Thyroid gland (tissue), 4 donors: ENCODE data around the gene FIP1L1.

Experiments used
- POLR2A ChIP-seq, 2 donors: fragments of 450-650 bp; IDR thresholded peaks; one replicate each; pipeline ENCODE4 v1.6.1; 2017; ENCODE audit warnings: antibody characterized with exemption in 2 of 2, mild to moderate bottlenecking in 2 of 2, moderate library complexity in 1 of 2
- TF ChIP-seq, protein P1 (sequence below), 6 experiments: fragments of 200-600 bp in 3 of 6; fragments of 450-650 bp in 3 of 6; sonication (generic) in 3 of 6; IDR thresholded peaks; one replicate each; pipeline ENCODE4 v1.5.1; 2016 to 2019; ENCODE audit warnings: antibody characterized with exemption in 6 of 6, mild to moderate bottlenecking in 2 of 6, inconsistent platforms in 1 of 6, moderate library complexity in 1 of 6

DNA sequence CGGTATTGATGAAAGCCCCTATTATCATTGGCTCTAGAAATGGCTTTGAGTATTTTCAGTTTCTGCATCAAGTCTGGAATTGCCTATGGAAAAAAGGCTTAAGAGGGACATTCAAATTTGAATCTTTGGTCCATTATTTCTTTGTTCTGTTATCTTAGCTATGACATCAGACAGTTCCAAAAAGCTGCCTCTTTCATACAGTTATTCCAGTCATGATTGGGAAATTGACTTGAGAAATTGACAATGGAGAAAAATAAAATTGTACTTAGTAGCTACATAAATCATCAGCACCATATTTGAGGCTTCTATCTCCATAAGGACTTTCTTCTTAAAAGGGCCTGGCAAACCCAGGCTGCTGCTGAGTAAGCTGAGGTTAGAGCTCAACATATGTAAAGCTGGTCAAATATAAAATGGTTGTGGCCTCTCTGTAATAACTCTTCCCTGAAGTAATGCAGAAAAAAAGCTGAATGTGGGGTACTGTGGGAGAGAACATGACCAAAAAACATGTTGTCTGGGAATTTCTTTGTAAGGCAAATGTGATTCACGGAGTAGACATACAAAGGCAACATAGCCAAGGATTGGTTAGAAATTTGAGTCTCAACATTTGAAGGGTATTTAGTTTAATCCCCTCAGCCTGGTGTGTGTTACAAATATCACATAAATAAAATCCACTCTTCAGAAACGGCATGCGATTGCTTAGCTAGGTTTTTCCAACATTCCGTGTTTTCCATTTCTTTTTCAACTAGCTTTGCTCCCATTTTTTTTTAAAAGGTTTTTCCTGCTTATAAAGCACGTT, 112.9 kb downstream of the FIP1L1 start:
- TF ChIP-seq, protein P1, sequence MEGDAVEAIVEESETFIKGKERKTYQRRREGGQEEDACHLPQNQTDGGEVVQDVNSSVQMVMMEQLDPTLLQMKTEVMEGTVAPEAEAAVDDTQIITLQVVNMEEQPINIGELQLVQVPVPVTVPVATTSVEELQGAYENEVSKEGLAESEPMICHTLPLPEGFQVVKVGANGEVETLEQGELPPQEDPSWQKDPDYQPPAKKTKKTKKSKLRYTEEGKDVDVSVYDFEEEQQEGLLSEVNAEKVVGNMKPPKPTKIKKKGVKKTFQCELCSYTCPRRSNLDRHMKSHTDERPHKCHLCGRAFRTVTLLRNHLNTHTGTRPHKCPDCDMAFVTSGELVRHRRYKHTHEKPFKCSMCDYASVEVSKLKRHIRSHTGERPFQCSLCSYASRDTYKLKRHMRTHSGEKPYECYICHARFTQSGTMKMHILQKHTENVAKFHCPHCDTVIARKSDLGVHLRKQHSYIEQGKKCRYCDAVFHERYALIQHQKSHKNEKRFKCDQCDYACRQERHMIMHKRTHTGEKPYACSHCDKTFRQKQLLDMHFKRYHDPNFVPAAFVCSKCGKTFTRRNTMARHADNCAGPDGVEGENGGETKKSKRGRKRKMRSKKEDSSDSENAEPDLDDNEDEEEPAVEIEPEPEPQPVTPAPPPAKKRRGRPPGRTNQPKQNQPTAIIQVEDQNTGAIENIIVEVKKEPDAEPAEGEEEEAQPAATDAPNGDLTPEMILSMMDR (IDR thresholded peaks at IDR 0.05): no peak
- TF ChIP-seq POLR2A (IDR thresholded peaks at IDR 0.05): no peak
